ENCODE data around the gene SLC24A3. TPM values are rescaled to one million over a fixed set of nuclear protein-coding genes. Genes with fewer than 3 reads are reported as not detected.
"Not testable (repeated sequence)": the region's sequence is repeated elsewhere in the genome, so short reads cannot be mapped to it uniquely, and the experiment has no call there.

Gene SLC24A3
- total and polyA plus RNA-seq, 5 donors = 0.57 to 1.1 (median 0.76) TPM

DNA sequence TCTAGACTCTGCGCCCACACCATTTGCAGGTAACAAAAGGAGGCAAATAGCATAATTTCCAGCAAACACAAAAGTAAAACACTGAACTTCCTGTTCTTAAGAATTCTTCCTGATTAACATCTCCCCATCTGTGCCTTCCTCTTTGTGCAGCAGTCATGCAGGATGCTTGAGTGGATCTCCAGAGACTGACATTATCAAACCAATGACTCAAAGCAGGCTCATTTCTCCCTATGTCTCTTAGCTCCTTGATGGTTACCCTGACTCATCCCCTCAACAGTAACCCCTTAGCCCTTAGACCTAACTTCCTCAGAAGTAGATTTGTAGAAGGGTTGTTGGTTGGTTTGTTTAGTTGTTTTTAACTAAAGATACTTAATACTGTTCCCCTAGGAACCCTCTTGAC lies 408.6 kb downstream of the SLC24A3 start:
- 75% methylated on average over 1 of the region's 1 CpG for WGBS
- intact Hi-C loops (cut with DNase I) = no loop called here
- no peak for ATAC-seq

DNA sequence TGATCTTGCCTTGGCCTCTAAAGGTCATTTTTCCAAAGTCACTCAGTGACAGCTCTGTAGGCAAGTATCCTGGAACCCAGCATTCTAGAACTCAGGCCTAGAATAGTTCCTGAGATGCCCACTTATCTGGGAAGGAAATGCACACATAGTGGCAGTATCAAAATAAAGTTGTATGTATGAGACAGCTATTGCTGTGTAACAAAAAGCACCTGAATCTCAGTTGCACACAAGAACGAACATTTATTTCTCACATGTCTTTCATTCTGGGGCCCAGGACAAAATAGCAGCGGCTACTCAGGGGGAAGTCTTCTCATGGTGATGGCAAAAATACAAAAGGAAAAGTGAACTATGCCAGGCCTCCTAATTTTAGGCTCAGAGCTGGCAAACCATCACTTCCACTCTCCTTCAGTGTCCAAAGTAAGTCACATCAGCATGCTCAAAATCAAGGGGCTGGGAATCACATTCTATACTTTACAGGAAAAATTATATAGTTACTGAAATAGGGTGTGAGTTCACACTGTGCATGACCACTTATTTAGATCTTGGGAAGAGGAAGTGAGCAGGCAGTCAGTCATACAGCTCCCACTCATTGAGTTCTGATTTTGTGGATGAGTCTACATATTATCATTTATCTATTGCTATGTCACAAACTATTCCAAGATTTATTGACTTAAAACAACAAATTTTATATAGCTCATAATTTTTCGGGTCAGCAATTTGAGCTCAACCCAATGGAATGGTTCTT lies 412.0 kb downstream of the SLC24A3 start:
- WGBS = 90% methylated on average over 3 of the region's 3 CpGs
- intact Hi-C loops (cut with DNase I) = no loop called here
- DNase-seq = no peak
- Histone ChIP-seq H3K27ac (ENCODE audit: low read length) (no peak overlapping the region), H3K9me3 (ENCODE audit: control insufficient read depth, low read length) (no peaks in the 10 kb centered on the region), H3K4me1 (ENCODE audit: control insufficient read depth, insufficient read depth, low read length) (no peaks in the 10 kb centered on the region), H3K27me3 (ENCODE audit: control insufficient read depth, insufficient read depth) (no peaks in the 10 kb centered on the region), H3K4me3 (ENCODE audit: low read length) (no peak overlapping the region)
- ATAC-seq = no peak

More for the DNA sequence above, 408.6 kb downstream of the SLC24A3 start:
- Histone ChIP-seq H3K4me1 (ENCODE audit: control insufficient read depth, insufficient read depth, low read length) (no peaks in the 10 kb centered on the region), H3K4me3 (ENCODE audit: low read length) (no peak overlapping the region), H3K9me3 (ENCODE audit: control insufficient read depth, low read length) (no peaks in the 10 kb centered on the region), H3K27me3 (ENCODE audit: control insufficient read depth, insufficient read depth) (no peaks in the 10 kb centered on the region), H3K27ac (ENCODE audit: low read length) (no peak overlapping the region)
- no peak for DNase-seq

DNA sequence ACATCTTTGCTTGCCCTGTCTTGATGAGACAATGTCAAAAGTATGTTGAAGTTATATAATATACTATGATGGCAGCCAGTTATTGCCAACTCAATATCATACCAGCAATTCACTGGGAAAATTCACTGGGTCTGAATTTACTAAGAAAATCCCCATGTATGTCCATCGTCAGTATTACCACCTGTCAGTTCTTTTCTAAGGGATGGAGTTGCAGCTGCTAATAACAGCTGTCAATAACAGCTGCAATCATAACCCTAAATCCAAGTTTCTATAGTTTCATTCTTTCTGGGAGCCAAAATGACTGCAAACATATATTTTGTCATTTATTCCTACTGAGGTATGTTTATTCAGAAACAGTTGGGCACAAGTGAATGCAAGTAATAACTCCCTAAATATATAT lies 413.0 kb downstream of the SLC24A3 start:
- ATAC-seq = no peak
- no peak overlapping the region for H3K4me3 ChIP-seq (ENCODE audit: low read length)
- H3K4me1 ChIP-seq (ENCODE audit: control insufficient read depth, insufficient read depth, low read length) = no peaks in the 10 kb centered on the region
- no peak for DNase-seq
- H3K9me3 ChIP-seq (ENCODE audit: control insufficient read depth, low read length) = no peaks in the 10 kb centered on the region
- WGBS = 81% methylated on average over 1 of the region's 1 CpG
- intact Hi-C loops (cut with DNase I) = no loop called here
- H3K27ac ChIP-seq (ENCODE audit: low read length) = no peak overlapping the region
- H3K27me3 ChIP-seq (ENCODE audit: control insufficient read depth, insufficient read depth) = no peaks in the 10 kb centered on the region

DNA sequence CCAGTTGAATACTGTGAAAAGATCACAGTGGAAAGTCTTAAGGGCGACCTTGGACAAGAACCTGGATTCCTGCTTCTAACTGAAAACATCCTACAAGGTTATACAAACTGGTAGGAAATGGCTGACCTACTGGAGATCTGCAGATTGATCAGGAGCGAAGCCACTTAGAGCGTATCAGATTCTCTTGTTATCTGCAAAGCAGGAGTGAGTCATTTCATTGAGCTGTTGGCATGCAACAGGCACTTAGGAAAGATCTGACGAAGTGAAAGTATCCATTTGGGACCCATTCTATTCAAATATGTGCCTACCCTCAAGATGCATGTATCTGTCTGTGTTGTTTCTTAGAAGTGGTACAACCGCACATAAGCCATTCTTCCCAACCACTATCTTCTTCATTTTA lies 414.5 kb downstream of the SLC24A3 start:
- H3K4me3 ChIP-seq (ENCODE audit: low read length) = no peak overlapping the region
- 78% methylated on average over 5 of the region's 5 CpGs for WGBS
- no peaks in the 10 kb centered on the region for H3K4me1 ChIP-seq (ENCODE audit: control insufficient read depth, insufficient read depth, low read length)
- no peak overlapping the region for H3K27ac ChIP-seq (ENCODE audit: low read length)
- H3K27me3 ChIP-seq (ENCODE audit: control insufficient read depth, insufficient read depth) = no peaks in the 10 kb centered on the region
- intact Hi-C loops (cut with DNase I) = no loop called here
- ATAC-seq = no peak
- DNase-seq = no peak
- H3K9me3 ChIP-seq (ENCODE audit: control insufficient read depth, low read length) = no peaks in the 10 kb centered on the region

DNA sequence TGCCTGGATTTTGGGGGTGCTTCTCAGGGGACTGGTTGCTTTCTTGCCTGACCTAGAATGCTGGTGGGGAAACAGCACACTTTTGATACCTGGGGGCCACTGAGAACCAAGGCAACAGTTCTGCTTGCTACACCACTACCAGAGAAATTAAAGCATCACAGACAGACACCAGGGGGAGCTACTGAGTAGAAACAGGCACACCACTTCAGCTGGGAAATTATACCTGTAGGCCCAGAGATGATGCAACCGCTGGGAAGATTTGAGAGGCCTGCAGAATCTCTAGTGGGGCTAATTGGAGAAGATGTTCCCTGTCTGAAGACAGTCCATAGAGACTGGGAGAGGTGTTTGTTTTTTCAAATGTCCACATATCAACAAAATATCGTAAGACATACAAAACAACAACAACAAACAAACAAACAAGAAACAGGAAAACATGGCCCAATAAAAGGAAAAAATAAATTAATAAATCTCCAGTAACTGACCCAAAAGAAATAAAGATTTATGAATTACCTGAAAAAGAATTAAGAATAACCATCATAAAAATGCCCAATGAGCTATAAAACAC lies 416.2 kb downstream of the SLC24A3 start:
- no peaks in the 10 kb centered on the region for H3K27me3 ChIP-seq (ENCODE audit: control insufficient read depth, insufficient read depth)

DNA sequence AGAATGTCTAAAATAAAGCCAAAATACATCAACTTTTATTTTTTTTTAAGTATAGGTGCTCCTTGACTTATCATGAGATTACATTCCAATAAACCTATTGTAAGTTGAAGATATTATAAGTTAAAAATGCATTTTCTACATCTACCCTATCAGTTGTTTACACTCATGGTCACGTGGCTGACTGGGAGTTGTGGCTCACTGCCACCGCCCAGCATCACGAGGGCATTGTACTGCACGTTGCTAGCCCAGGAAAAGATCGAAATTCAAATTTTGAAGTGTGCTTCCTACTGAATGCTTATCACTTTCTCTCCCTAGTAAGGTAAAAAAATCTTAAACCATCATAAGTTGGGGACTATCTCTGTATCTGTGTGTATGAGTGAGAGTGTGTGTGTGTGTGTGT lies 419.0 kb downstream of the SLC24A3 start:
- Histone ChIP-seq H3K27ac (ENCODE audit: low read length) (no peak overlapping the region), H3K4me1 (ENCODE audit: control insufficient read depth, insufficient read depth, low read length) (no peaks in the 10 kb centered on the region), H3K9me3 (ENCODE audit: control insufficient read depth, low read length) (no peaks in the 10 kb centered on the region), H3K27me3 (ENCODE audit: control insufficient read depth, insufficient read depth) (no peaks in the 10 kb centered on the region), H3K4me3 (ENCODE audit: low read length) (no peak overlapping the region)
- no peak for ATAC-seq
- intact Hi-C loops (cut with DNase I) = no loop called here
- no peak for DNase-seq
- 65% methylated on average over 5 of the region's 5 CpGs for WGBS

More for the DNA sequence above, 416.2 kb downstream of the SLC24A3 start:
- 64% methylated on average over 2 of the region's 2 CpGs for WGBS
- intact Hi-C loops (cut with DNase I) = no loop called here
- no peak overlapping the region for H3K4me3 ChIP-seq (ENCODE audit: low read length)
- peak; percentile 31 to 40 for ATAC-seq
- H3K9me3 ChIP-seq (ENCODE audit: control insufficient read depth, low read length) = no peaks in the 10 kb centered on the region
- no peaks in the 10 kb centered on the region for H3K4me1 ChIP-seq (ENCODE audit: control insufficient read depth, insufficient read depth, low read length)
- no peak overlapping the region for H3K27ac ChIP-seq (ENCODE audit: low read length)
- no peak for DNase-seq

DNA sequence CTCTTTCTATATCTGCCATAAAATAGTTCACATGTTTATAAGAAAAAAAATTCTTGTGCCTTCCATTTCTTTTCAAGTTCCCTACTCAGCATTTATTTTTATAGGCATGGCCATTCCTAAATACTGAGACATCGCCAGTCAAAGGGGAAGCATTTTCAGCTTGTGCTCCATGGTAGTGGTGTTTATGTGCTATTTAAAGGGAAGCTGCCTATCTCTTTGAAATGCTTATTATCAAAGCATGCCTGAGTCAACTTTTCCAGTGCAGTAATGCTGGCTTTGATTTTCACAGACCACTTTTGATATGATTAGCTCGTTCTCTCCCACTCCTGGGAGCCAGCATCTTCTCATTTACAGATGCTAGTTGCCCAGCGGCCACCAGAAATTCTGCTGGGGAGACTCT lies 421.5 kb downstream of the SLC24A3 start:
- Histone ChIP-seq H3K27ac (ENCODE audit: low read length) (no peak overlapping the region), H3K4me3 (ENCODE audit: low read length) (no peak overlapping the region), H3K27me3 (ENCODE audit: control insufficient read depth, insufficient read depth) (no peaks in the 10 kb centered on the region), H3K4me1 (ENCODE audit: control insufficient read depth, insufficient read depth, low read length) (no peaks in the 10 kb centered on the region), H3K9me3 (ENCODE audit: control insufficient read depth, low read length) (no peaks in the 10 kb centered on the region)
- intact Hi-C loops (cut with DNase I) = no loop called here
- WGBS = 22% methylated on average over 3 of the region's 3 CpGs
- ATAC-seq (no peak), DNase-seq (no peak)

DNA sequence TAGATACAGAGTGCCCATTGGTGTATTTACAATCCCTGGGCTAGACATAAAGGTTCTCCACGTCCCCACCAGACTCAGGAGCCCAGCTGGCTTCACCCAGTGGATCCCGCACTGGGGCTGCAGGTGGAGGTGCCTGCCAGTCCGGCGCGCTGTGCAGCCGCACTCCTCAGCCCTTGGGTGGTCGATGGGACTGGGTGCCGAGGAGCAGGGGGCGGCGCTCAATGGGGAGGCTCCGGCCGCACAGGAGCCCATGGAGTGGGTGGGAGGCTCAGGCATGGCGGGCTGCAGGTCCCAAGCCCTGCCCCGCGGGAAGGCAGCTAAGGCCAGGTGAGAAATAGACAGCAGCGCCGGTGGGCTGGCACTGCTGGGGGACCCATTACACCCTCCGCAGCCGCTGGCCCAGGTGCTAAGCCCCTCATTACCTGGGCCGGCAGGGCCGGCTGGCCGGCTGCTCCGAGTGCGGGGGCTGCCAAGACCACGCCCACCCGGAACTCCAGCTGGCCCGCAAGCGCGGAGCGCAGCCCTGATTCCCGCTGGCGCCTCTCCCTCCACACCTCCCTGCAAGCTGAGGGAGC lies 427.1 kb downstream of the SLC24A3 start:
- H3K27me3 ChIP-seq (ENCODE audit: control insufficient read depth, insufficient read depth); H3K4me3 ChIP-seq (ENCODE audit: low read length); H3K4me1 ChIP-seq (ENCODE audit: control insufficient read depth, insufficient read depth, low read length); ATAC-seq; H3K27ac ChIP-seq (ENCODE audit: low read length); intact Hi-C loops (cut with DNase I); DNase-seq; H3K9me3 ChIP-seq (ENCODE audit: control insufficient read depth, low read length): not testable (repeated sequence)
- WGBS = 96% methylated on average over 32 of the region's 32 CpGs

DNA sequence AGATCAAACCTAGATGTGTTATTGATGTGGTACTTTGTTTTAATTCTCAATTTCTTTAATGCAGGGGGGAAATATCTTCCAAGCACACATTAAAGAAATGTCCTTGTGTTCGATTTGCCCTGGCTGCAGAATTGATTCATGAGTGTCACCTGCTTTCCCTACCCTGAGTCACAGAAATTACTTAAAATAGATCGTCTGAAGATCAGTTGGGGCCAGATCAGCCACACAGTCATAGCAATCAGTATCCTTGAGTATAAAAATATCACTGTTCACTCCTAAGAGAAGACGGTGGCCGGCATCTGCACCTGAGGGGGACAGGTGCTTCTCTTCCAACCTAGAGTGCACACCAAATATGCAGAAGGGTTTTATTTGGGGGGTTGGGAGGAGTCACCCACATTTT lies 430.4 kb downstream of the SLC24A3 start:
- no peak overlapping the region for H3K27ac ChIP-seq (ENCODE audit: low read length)
- no peak overlapping the region for H3K4me3 ChIP-seq (ENCODE audit: low read length)
- no peak for ATAC-seq
- no peaks in the 10 kb centered on the region for H3K9me3 ChIP-seq (ENCODE audit: control insufficient read depth, low read length)
- no peaks in the 10 kb centered on the region for H3K27me3 ChIP-seq (ENCODE audit: control insufficient read depth, insufficient read depth)
- DNase-seq = no peak
- no peaks in the 10 kb centered on the region for H3K4me1 ChIP-seq (ENCODE audit: control insufficient read depth, insufficient read depth, low read length)
- WGBS = 69% methylated on average over 4 of the region's 4 CpGs
- intact Hi-C loops (cut with DNase I) = no loop called here

DNA sequence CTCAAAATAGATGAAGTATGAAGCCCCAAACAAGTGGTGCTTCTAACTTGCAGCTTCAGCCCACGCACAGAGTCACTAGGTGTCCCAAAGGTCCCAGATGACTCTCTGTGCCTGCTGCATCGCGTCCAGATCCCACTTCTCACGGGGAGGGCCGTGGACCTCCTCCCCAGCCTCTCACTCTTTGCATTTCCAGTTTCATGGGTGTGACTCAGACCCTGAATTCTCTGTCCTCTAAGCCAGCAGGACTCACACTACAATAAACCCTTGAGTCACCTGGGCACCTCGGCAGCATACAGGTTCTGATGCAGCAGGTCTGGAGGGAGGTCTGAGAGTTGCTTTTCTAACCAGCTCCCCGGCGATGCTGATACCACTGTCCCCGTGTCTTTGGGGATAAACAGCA lies 431.6 kb downstream of the SLC24A3 start:
- H3K9me3 ChIP-seq (ENCODE audit: control insufficient read depth, low read length) = no peaks in the 10 kb centered on the region
- no peak overlapping the region for H3K27ac ChIP-seq (ENCODE audit: low read length)
- H3K4me1 ChIP-seq (ENCODE audit: control insufficient read depth, insufficient read depth, low read length) = no peaks in the 10 kb centered on the region
- DNase-seq (no peak), ATAC-seq (no peak)
- no peaks in the 10 kb centered on the region for H3K27me3 ChIP-seq (ENCODE audit: control insufficient read depth, insufficient read depth)
- no peak overlapping the region for H3K4me3 ChIP-seq (ENCODE audit: low read length)
- WGBS = 62% methylated on average over 9 of the region's 9 CpGs
- intact Hi-C loops (cut with DNase I) = no loop called here

DNA sequence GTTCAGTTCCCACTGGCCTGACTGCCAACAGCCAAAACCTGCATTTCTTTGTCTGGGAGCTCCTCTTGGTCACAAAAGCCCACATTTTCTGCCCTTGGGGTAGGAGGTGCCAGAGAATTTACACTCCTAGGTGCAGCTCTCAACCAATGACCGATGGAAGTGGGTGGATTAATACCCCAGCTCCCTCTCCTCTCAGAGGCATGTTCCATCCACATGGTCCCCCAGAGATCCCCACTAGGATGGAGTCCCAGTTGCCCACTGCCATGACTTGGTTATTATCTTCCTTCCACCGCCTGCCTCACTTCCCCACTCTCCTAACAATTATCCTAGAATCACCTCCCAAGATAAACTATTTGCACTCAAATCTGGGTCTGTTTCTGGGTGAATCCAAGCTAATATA lies 434.5 kb downstream of the SLC24A3 start:
- Histone ChIP-seq H3K4me1 (ENCODE audit: control insufficient read depth, insufficient read depth, low read length) (no peaks in the 10 kb centered on the region), H3K27ac (ENCODE audit: low read length) (no peak overlapping the region), H3K27me3 (ENCODE audit: control insufficient read depth, insufficient read depth) (no peaks in the 10 kb centered on the region), H3K4me3 (ENCODE audit: low read length) (no peak overlapping the region), H3K9me3 (ENCODE audit: control insufficient read depth, low read length) (no peaks in the 10 kb centered on the region)
- 90% methylated on average over 2 of the region's 2 CpGs for WGBS
- DNase-seq (no peak), ATAC-seq (no peak)
- intact Hi-C loops (cut with DNase I) = loop anchor here in 1 of 4 donors (5.0 kb wide), 1 partner anchor 935 kb away; no protein-coding TSS in a partner anchor

All from right cardiac atrium (tissue), 5 donors.